ENCODE results near the gene DEPDC4.

GRCh38 chr12:100267603-100268281, 863 bp upstream of the DEPDC4 start:
- no peak for TF ChIP-seq EZH2 (IDR thresholded peaks at IDR 0.05; ENCODE audit: borderline replicate concordance, low read length)
- TF ChIP-seq CTCF (conservative IDR thresholded peaks at IDR 0.05 in 1 of 2, IDR thresholded peaks at IDR 0.05 in 1 of 2; ENCODE audit: extremely low read depth in 1 of 2, insufficient read depth in 1 of 2, low read depth in 1 of 2, low read length in 2 of 2), result no peak
